ENCODE results near the gene RAPGEF6. TPM values are rescaled to one million over a fixed set of nuclear protein-coding genes. Genes with fewer than 3 reads are reported as not detected.
A peak's percentile ranks its signal among the peaks of the same experiment; 100 is the strongest.

Gene RAPGEF6
- total RNA-seq, 2 donors from 2014 or later, result 50.6 to 57.6 TPM

GRCh38 chr5:131571669-131572168 is 63.3 kb downstream of the RAPGEF6 start:
- peaks cover 31% of the 10 kb centered on the region for H3K36me3 Mint-ChIP-seq (ENCODE audit: low read depth)
- H3K4me1 Mint-ChIP-seq, result peaks cover 26% of the 10 kb centered on the region
- H3K27me3 Mint-ChIP-seq, result no peaks in the 10 kb centered on the region
- H3K9me3 Mint-ChIP-seq, result no peaks in the 10 kb centered on the region
- no peak for ATAC-seq (replicated peaks)
- no peak overlapping the region for H3K27ac Mint-ChIP-seq
- no peak overlapping the region for H3K4me3 Mint-ChIP-seq

- no peak overlapping the region for H3K4me3 Mint-ChIP-seq
- no peaks in the 10 kb centered on the region for H3K9me3 Mint-ChIP-seq
- H3K4me1 Mint-ChIP-seq, result peaks cover 26% of the 10 kb centered on the region
- H3K36me3 Mint-ChIP-seq (ENCODE audit: low read depth), result peaks cover 33% of the 10 kb centered on the region
- ATAC-seq (replicated peaks), result no peak
- no peaks in the 10 kb centered on the region for H3K27me3 Mint-ChIP-seq
- no peak overlapping the region for H3K27ac Mint-ChIP-seq
Observed at GRCh38 chr5:131570757-131571156, 64.3 kb downstream of the RAPGEF6 start.

GRCh38 chr5:131564229-131564652 is 70.8 kb downstream of the RAPGEF6 start:
- H3K27me3 Mint-ChIP-seq, result no peaks in the 10 kb centered on the region
- no peak overlapping the region for H3K27ac Mint-ChIP-seq
- H3K4me1 Mint-ChIP-seq, result peaks cover 20% of the 10 kb centered on the region
- no peak for ATAC-seq (replicated peaks)
- no peak overlapping the region for H3K4me3 Mint-ChIP-seq
- H3K9me3 Mint-ChIP-seq, result no peaks in the 10 kb centered on the region
- H3K36me3 Mint-ChIP-seq (ENCODE audit: low read depth), result peaks cover 42% of the 10 kb centered on the region

- H3K27me3 Mint-ChIP-seq, result no peaks in the 10 kb centered on the region
- no peak for ATAC-seq (replicated peaks)
- H3K27ac Mint-ChIP-seq, result no peak overlapping the region
- no peaks in the 10 kb centered on the region for H3K9me3 Mint-ChIP-seq
- H3K4me3 Mint-ChIP-seq, result no peak overlapping the region
- H3K4me1 Mint-ChIP-seq, result peaks cover 18% of the 10 kb centered on the region
- H3K36me3 Mint-ChIP-seq (ENCODE audit: low read depth), result peaks cover 39% of the 10 kb centered on the region
Observed at GRCh38 chr5:131563434-131564228, 71.4 kb downstream of the RAPGEF6 start.

- H3K27me3 Mint-ChIP-seq, result no peaks in the 10 kb centered on the region
- no peak for ATAC-seq (replicated peaks)
- peak overlapping the region; percentile 35 for H3K4me3 Mint-ChIP-seq
- peaks cover 43% of the 10 kb centered on the region for H3K4me1 Mint-ChIP-seq
- H3K9me3 Mint-ChIP-seq, result no peaks in the 10 kb centered on the region
- H3K36me3 Mint-ChIP-seq (ENCODE audit: low read depth), result peaks cover 56% of the 10 kb centered on the region
- H3K27ac Mint-ChIP-seq, result peak overlapping the region; percentile 15
Observed at GRCh38 chr5:131550606-131551005, 84.4 kb downstream of the RAPGEF6 start.

- H3K9me3 Mint-ChIP-seq, result no peaks in the 10 kb centered on the region
- H3K36me3 Mint-ChIP-seq (ENCODE audit: low read depth), result peaks cover 56% of the 10 kb centered on the region
- no peaks in the 10 kb centered on the region for H3K27me3 Mint-ChIP-seq
- H3K4me1 Mint-ChIP-seq, result peaks cover 44% of the 10 kb centered on the region
- ATAC-seq (replicated peaks), result peak; percentile 92
- H3K27ac Mint-ChIP-seq, result peak overlapping the region; percentile 96
- H3K4me3 Mint-ChIP-seq, result peak overlapping the region; percentile 89
Observed at GRCh38 chr5:131548176-131548575, 86.9 kb downstream of the RAPGEF6 start.

GRCh38 chr5:131545845-131546244 is 89.2 kb downstream of the RAPGEF6 start:
- peaks cover 55% of the 10 kb centered on the region for H3K4me1 Mint-ChIP-seq
- H3K4me3 Mint-ChIP-seq, result peak overlapping the region; percentile 89
- H3K9me3 Mint-ChIP-seq, result no peaks in the 10 kb centered on the region
- H3K27ac Mint-ChIP-seq, result peak overlapping the region; percentile 65
- H3K36me3 Mint-ChIP-seq (ENCODE audit: low read depth), result peaks cover 70% of the 10 kb centered on the region
- no peaks in the 10 kb centered on the region for H3K27me3 Mint-ChIP-seq
- ATAC-seq (replicated peaks), result no peak

- no peaks in the 10 kb centered on the region for H3K9me3 Mint-ChIP-seq
- no peak for ATAC-seq (replicated peaks)
- H3K4me1 Mint-ChIP-seq, result peaks cover 55% of the 10 kb centered on the region
- H3K4me3 Mint-ChIP-seq, result peak overlapping the region; percentile 38
- H3K27ac Mint-ChIP-seq, result peak overlapping the region; percentile 50
- no peaks in the 10 kb centered on the region for H3K27me3 Mint-ChIP-seq
- H3K36me3 Mint-ChIP-seq (ENCODE audit: low read depth), result peaks cover 82% of the 10 kb centered on the region
Observed at GRCh38 chr5:131542723-131543122, 92.3 kb downstream of the RAPGEF6 start.

- Mint-ChIP-seq H3K4me1 (peaks cover 60% of the 10 kb centered on the region), H3K9me3 (no peaks in the 10 kb centered on the region), H3K4me3 (peak overlapping the region; percentile 38), H3K27me3 (no peaks in the 10 kb centered on the region), H3K27ac (peak overlapping the region; percentile 50), H3K36me3 (ENCODE audit: low read depth) (peaks cover 81% of the 10 kb centered on the region)
- peak; percentile 71 for ATAC-seq (replicated peaks)
Observed at GRCh38 chr5:131541762-131542161, 93.3 kb downstream of the RAPGEF6 start.

GRCh38 chr5:131541071-131541470 is 94.0 kb downstream of the RAPGEF6 start:
- Mint-ChIP-seq H3K4me3 (peak overlapping the region; percentile 38), H3K27me3 (no peaks in the 10 kb centered on the region), H3K27ac (peak overlapping the region; percentile 50), H3K36me3 (ENCODE audit: low read depth) (peaks cover 84% of the 10 kb centered on the region), H3K9me3 (no peaks in the 10 kb centered on the region), H3K4me1 (peaks cover 65% of the 10 kb centered on the region)
- no peak for ATAC-seq (replicated peaks)

- ATAC-seq (replicated peaks), result no peak
- Mint-ChIP-seq H3K4me1 (peaks cover 69% of the 10 kb centered on the region), H3K27me3 (no peaks in the 10 kb centered on the region), H3K9me3 (no peaks in the 10 kb centered on the region), H3K27ac (no peak overlapping the region), H3K36me3 (ENCODE audit: low read depth) (peaks cover 75% of the 10 kb centered on the region), H3K4me3 (peak overlapping the region; percentile 3)
Observed at GRCh38 chr5:131539251-131539650, 95.8 kb downstream of the RAPGEF6 start.

- Mint-ChIP-seq H3K27me3 (no peaks in the 10 kb centered on the region), H3K36me3 (ENCODE audit: low read depth) (peaks cover 66% of the 10 kb centered on the region), H3K4me1 (peaks cover 71% of the 10 kb centered on the region), H3K27ac (no peak overlapping the region), H3K9me3 (no peaks in the 10 kb centered on the region), H3K4me3 (peak overlapping the region; percentile 13)
- ATAC-seq (replicated peaks), result peak; percentile 72
Observed at GRCh38 chr5:131538177-131538593, 96.8 kb downstream of the RAPGEF6 start.

- H3K4me3 Mint-ChIP-seq, result peak overlapping the region; percentile 56
- H3K9me3 Mint-ChIP-seq, result no peaks in the 10 kb centered on the region
- no peaks in the 10 kb centered on the region for H3K27me3 Mint-ChIP-seq
- peak overlapping the region; percentile 47 for H3K27ac Mint-ChIP-seq
- peaks cover 70% of the 10 kb centered on the region for H3K4me1 Mint-ChIP-seq
- H3K36me3 Mint-ChIP-seq (ENCODE audit: low read depth), result peaks cover 56% of the 10 kb centered on the region
- no peak for ATAC-seq (replicated peaks)
Observed at GRCh38 chr5:131536850-131537448, 98.1 kb downstream of the RAPGEF6 start.

GRCh38 chr5:131536211-131536826 is 98.7 kb downstream of the RAPGEF6 start:
- Mint-ChIP-seq H3K27ac (peak overlapping the region; percentile 47), H3K9me3 (no peaks in the 10 kb centered on the region), H3K4me1 (peaks cover 63% of the 10 kb centered on the region), H3K27me3 (no peaks in the 10 kb centered on the region), H3K36me3 (ENCODE audit: low read depth) (peaks cover 50% of the 10 kb centered on the region), H3K4me3 (peak overlapping the region; percentile 56)
- peak; percentile 57 for ATAC-seq (replicated peaks)
